LoVo (cell line): ENCODE results near the gene MND1.
"Not testable (repeated sequence)": the region's sequence is repeated elsewhere in the genome, so short reads cannot be mapped to it uniquely, and the experiment has no call there.

ENCODE experiments used
- DNase-seq: peaks from one replicate; pipeline ENCODE4 v3.0.0-alpha.2; 2016; ENCODE audit warnings: low spot score

The MND1 gene

GRCh38 chr4:153440475-153440874, 96.0 kb downstream of the MND1 start:
- no peak for DNase-seq

DNA sequence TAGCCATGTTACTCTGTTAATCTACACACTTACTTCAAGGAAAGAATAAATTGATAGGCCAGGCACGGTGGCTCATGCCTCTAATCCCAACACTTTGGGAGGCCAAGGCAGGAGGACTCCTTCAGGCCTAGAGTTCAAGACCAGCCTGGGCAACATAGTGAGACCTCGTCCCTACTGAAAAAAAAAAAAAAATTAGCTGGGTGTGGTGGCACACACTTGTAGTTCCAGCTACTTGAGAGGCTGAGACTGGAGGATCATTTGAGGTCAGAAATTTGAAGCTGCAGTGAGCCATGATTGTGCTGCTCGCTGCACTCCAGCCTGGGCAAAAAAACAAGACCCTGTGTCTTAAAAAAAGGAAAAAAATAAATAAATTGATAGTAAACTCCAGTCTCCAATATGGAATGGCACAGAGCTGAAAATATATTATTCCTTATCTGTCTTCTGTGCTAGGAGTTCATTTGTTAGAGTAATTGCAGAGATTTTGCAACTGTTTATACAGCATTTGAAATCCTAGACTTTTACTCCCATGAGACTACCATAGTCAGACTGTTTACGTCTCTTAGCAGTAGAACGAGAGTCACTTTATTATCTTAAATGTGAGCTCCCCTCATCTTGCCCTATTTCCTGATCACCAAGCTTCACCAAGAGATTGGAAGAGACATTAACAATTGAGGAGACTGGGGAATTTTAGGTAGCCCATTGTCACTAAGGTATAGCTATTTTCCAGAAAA, 102.9 kb downstream of the MND1 start:
- no peak for DNase-seq

GRCh38 chr4:153448003-153448731, 103.7 kb downstream of the MND1 start:
- no peak for DNase-seq

- no peak for DNase-seq
Measured at GRCh38 chr4:153449338-153449737, 104.8 kb downstream of the MND1 start.

DNA sequence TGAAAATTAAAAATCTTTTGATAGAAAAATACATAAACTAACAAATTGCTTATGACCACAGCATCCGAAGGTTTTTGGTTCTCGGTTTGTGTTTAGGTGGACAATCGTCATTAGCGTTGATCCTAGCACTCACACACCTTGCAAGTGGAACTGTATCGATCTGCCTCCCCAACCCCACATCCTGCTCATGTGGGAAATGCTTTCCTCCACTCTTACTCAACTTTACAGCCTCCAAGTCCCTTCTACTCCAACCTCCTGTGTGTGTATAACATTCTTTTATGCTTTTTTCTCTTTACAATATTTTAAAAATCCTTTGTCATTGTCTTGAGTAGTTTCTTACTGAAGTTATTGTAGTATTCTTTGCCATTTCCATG, 106.0 kb downstream of the MND1 start:
- no peak for DNase-seq

DNA sequence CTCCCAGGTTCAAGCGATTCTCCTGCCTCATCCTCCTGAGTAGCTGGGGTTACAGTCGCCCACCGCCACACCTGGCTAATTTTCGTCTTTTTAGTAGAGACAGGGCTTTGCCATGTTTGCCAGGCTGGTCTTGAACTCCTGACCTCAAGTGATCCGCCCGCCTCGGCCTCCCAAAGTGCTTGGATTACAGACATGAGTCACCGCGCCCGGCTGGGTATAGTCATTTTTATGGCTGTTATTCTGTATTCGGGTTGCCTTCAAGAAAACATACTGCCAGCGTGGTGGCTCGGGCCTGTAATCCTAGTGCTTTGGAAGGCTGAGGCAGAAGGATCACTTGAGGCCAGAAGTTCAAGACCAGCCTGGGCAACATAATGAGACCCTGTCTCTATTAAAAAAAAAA, 106.7 kb downstream of the MND1 start:
- not testable (repeated sequence) for DNase-seq

GRCh38 chr4:153451911-153452657, 107.6 kb downstream of the MND1 start:
- no peak for DNase-seq

- DNase-seq, result no peak
Measured at GRCh38 chr4:153452658-153453378, 108.3 kb downstream of the MND1 start.

GRCh38 chr4:153453402-153453801, 108.9 kb downstream of the MND1 start:
- DNase-seq, result no peak

GRCh38 chr4:153458969-153459368, 114.5 kb downstream of the MND1 start:
- DNase-seq, result no peak

DNA sequence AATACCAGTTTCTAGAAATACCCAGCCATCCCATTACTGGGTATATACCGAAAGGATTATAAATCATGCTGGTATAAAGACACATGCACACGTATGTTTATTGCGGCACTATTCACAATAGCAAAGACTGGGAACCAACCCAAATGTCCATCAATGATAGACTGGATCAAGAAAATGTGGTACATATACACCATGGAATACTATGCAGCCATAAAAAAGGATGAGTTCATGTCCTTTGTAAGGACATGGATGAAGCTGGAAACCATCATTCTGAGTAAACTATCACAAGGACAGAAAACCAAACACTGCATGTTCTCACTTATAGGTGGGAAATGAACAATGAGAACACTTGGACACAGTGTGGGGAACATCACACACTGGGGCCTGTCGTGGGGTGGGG, 117.1 kb downstream of the MND1 start:
- not testable (repeated sequence) for DNase-seq

- no peak for DNase-seq
Measured at GRCh38 chr4:153464068-153464467, 119.6 kb downstream of the MND1 start.
